ENCODE data around the gene RAB33A. TPM values are rescaled to one million over a fixed set of nuclear protein-coding genes. Genes with fewer than 3 reads are reported as not detected.
"Not testable (repeated sequence)": the region's sequence is repeated elsewhere in the genome, so short reads cannot be mapped to it uniquely, and the experiment has no call there.

RAB33A gene
- total RNA-seq, 2 donors from 2014 or later = 3.8 to 19.2 TPM

DNA sequence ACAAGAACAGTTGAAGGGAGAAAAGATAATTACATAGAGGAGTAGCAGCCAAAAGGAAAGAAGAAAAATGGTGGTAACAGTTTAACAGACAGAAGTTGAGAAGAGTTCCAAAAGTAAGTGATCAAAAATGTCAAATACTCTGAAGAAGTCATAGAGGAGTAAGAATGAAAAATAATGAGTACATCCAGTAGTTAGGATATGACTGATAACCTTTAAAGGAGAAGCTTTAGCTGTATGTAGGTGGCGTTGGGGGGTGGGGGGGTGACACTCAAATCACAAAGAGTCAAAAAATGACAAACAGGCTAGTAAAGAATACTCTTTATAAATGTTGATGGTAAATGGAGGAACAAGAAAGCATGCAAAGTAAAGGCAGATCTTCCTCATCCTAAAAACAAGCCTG, 40.6 kb downstream of the RAB33A start:
- no peak for DNase-seq
- ATAC-seq = no peak
- intact Hi-C loops (cut with DNase I) = no loop called here

DNA sequence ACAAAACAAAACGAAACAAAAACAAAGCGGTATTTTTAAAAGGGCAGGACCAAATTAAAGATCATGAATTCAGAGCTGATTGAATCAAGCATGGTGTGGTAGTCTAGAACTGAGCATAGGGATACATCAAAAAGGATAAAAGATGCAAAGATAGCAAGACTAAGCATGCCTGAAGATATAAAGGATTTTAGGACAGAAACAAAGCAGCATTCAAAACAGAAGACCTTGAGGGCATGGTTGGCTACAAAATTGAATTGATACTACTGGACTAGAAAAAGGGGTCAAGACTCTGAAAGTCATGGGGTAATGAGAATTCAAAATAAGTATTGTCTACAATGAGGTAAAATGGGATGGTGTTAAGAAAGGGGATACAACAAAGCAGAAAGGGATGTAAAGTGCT, 41.6 kb downstream of the RAB33A start:
- intact Hi-C loops (cut with DNase I) = no loop called here
- ATAC-seq (no peak), DNase-seq (no peak)

DNA sequence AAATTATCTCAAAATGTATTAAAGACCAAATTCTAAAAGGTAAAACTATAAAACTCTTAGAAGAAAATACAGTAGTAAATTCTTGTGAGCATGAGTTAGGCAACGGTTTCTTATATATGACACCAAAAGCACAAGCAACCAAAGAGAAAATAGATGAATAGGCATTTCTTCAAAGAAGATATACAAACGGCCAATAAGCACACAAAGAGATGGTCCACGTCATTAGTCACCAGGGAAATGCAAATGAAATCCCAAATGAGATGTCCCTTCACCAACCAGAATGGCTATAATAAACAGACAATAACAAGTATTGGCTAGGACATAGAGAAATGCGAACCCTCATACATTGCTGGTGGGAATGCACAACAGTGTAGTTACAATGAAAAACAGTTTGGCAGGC, 44.6 kb downstream of the RAB33A start:
- DNase-seq (no peak), ATAC-seq (no peak)

DNA sequence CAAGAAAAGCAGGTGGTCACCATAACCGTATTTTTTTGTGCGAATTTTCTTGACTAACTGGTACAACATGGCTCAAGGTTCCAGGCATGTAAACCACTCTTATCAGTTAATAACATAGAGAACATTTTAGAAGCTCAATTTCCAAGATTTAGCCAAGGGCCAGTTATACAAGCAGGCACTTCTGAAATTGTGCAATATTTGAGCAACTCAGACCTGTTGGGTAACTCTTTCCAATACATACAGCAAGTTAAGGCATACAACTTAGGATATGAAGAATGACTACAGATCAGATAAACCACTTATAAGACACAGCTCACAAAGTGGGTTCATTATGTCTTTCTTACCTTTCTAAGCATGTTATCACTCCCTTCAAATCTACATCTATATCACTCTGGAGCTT, 53.0 kb downstream of the RAB33A start:
- ATAC-seq (no peak), DNase-seq (no peak)
- intact Hi-C loops (cut with DNase I) = no loop called here

More for the DNA sequence above, 44.6 kb downstream of the RAB33A start:
- intact Hi-C loops (cut with DNase I) = no loop called here

DNA sequence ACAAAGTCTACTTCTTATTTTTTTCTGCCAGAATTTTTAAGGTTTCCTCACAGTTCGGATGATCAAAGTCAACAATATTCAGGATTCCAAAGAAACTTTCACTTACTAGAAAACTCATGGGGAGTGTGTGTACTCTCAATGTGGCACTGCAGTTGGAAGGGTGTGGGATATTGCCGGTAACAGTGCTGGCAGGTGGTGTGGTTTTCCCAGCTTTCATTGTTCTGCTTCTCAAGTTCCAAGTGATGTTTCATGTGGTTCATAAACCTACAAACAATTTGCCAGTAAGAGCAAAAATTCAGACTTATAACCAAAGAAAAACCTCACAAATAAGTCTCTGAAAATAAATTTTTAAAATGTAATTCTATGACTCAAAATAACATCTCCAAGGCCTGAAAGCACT, 57.1 kb downstream of the RAB33A start:
- ATAC-seq (no peak), DNase-seq (no peak)
- intact Hi-C loops (cut with DNase I) = no loop called here

DNA sequence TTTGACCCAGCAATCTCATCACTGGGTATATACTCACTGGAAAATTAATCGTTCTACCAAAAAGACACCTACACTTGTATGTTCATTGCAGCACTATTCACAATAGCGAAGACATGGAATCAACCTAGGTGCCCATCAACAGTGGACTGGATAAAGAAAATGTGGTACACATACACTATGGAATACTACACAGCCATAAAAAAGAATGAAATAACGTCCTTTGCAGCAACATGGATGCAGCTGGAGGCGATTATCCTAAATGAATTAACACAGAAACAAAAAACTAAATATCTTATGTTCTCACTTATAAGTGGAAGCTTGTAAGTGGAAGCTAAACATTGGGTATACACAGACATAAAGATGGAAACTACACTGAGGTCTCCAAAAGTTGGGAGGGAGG, 59.4 kb downstream of the RAB33A start:
- ATAC-seq; intact Hi-C loops (cut with DNase I); DNase-seq: not testable (repeated sequence)

Other genes starting within 250 kb of the RAB33A start
- gene BCORL1, start 189.3 kb upstream of the RAB33A start, total RNA-seq = 10 to 100 TPM in 1 of 2 donors, 1 to 10 TPM in 1; 7.5 to 11.3 TPM
- 1 to 10 TPM; 4.2 to 6.4 TPM for gene ELF4, start 61.5 kb upstream of the RAB33A start, total RNA-seq
- 10 to 100 TPM; 83.1 to 99.9 TPM for gene AIFM1, start 6.1 kb upstream of the RAB33A start, total RNA-seq
- gene ZNF280C, start 96.9 kb downstream of the RAB33A start, total RNA-seq = 1 to 10 TPM; 2.1 to 2.3 TPM
- gene SLC25A14, start 168.0 kb downstream of the RAB33A start, total RNA-seq = 1 to 10 TPM; 5.5 to 6.5 TPM
- gene GPR119, start 213.7 kb downstream of the RAB33A start, total RNA-seq = not detected
- gene RBMX2, start 230.0 kb downstream of the RAB33A start, total RNA-seq = 10 to 100 TPM; 11.5 to 12.8 TPM

Data from left cardiac atrium (tissue), 4 donors.